ENCODE measurements around the gene AFTPH.

AFTPH gene

GRCh38 chr2:64624108-64624610 is 100.0 kb downstream of the AFTPH start:
- in situ Hi-C loops (cut with MboI; ENCODE audit: low pct_unique_long_range_greater_than_20kb, low sequenced_read_pairs) = loop anchor here (25.0 kb wide), 1 partner anchor 413 kb away; no protein-coding TSS in a partner anchor
- DNase-seq = no peak

DNA sequence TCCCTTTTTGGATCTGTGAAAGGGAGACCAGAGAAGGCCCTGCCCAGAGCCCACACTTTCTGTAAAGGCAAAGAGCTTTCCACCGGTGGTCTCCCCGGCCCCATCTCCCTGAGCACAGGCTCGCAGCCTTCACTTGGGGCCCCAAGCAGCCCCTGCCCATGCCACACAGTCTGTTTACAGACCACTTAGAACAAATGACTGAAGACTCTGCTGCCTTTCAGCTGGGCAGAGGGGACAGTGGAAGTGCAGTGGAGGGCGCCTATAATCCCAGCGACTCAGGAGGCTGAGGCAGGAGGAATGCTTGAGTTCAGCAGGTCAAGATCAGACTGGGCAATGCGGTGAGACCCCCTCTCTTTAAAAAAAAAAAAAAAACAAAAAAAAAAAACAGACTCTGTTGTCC is 100.7 kb downstream of the AFTPH start:
- no peak for DNase-seq
- in situ Hi-C loops (cut with MboI; ENCODE audit: low pct_unique_long_range_greater_than_20kb, low sequenced_read_pairs) = loop anchor here (25.0 kb wide), 2 partner anchors 237 to 412 kb away; no protein-coding TSS in a partner anchor

DNA sequence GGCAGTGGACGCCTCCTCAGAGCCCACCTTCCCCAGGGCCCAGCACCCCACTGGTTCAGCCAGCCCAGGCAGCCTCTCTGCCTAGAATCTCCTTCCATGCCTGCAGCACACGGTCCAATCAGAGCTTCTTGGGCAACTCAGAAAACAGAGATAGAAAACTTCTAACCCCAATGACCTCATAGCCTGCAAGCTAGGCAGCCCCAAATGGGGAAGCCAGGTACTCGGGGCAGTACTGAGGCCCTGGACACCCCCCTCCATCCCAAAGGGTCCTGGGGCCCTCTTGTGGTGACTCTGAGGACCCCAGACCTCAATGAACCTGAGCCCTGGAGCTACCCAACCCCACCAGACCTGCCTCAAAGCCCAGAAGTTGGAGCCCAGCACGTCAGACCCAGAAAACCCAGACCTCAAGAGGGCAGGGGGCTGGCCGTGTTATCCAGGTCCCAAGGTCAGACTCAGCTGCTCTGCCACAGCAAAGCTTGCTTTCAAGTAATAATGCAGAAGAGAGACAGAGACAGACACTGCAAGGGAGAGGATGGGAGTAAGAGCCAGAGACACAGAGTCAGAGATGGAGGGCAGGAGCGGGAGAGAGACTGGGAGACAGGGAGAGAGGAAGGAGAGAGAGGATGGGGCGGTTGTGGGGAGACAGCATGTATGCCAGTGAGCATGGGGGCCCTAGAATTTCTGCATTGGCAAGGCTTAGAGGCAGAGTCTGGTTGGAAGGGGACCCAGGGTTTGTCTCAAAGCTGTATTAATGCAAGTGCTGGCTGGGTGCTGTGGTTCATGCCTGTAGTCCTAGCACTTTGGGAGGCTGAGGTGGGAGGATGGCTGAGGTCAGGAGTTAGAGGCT is 101.4 kb downstream of the AFTPH start:
- in situ Hi-C loops (cut with MboI; ENCODE audit: low pct_unique_long_range_greater_than_20kb, low sequenced_read_pairs) = loop anchor here (25.0 kb wide), 1 partner anchor 237 kb away; no protein-coding TSS in a partner anchor
- no peak for DNase-seq

DNA sequence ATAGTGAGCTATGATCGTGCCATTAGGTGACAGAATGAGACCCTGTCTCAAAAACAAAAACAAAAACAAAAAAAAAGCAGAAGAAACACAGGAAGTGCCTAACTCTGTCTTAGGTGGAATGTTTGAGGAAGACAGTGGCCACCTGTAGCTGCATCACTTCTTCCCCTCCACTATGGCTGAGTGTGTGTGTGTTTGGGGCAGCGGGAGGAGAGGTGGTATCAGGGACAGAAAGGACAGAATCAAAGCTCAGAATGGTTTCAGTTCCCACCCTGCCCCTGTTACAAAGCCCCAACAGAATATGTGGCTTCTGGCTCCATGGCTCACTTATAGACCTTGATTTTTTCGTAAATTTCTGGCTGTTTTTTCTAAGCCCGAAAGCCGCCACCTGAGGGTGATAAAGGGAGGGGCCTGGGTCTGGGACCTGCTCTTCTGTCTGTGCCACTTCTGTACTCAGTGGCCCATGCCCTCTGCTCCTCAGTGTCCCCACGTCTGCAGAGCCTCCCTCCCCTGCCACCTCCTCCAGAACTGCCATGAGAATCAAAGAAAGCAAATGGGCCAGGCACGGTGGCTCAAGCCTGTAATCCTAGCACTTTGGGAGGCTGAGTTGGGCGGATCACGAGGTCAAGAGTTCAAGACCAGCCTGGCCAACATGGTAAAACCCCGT is 102.2 kb downstream of the AFTPH start:
- in situ Hi-C loops (cut with MboI; ENCODE audit: low pct_unique_long_range_greater_than_20kb, low sequenced_read_pairs) = loop anchor here (25.0 kb wide), 1 partner anchor 236 kb away; no protein-coding TSS in a partner anchor
- no peak for DNase-seq

DNA sequence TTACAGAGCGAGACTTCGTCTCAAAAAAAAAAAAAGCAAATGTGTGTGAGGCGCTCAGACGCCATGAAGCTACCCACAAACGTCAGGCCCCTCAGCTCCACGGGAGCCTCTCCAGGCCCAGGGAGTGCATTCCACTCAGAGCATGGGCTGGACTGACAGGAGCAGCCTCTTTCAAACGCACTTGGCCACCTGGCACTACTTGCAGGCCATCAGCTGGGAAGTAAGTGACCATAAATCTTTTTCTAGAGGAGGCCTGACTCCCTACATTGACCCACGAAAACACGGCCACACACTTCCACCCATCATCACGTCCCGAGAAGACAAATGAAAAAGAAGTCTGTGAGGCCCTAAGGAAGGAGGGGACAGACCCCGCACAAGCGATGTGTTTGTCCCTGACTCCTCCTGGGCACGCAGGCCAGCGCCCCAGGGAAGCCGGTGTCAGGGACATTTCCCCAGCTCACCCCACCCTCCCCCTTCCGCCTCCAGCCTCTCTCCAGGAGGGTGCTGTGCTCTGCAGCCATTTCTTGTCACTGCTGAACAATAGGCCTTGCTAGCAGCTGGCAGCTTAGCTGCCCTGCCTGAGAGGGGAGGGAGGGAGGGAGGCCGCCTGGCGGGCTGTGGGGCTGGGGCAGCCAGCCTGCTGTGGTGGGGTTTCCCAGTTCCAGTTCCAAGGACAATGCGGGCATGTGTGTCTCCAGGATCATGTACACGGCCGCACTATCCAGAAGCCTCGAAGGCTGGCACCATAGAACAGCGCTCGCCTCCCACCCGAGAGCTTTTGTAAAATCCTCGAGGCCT is 103.0 kb downstream of the AFTPH start:
- DNase-seq = no peak
- in situ Hi-C loops (cut with MboI; ENCODE audit: low pct_unique_long_range_greater_than_20kb, low sequenced_read_pairs) = loop anchor here (25.0 kb wide), 1 partner anchor 235 kb away; no protein-coding TSS in a partner anchor

DNA sequence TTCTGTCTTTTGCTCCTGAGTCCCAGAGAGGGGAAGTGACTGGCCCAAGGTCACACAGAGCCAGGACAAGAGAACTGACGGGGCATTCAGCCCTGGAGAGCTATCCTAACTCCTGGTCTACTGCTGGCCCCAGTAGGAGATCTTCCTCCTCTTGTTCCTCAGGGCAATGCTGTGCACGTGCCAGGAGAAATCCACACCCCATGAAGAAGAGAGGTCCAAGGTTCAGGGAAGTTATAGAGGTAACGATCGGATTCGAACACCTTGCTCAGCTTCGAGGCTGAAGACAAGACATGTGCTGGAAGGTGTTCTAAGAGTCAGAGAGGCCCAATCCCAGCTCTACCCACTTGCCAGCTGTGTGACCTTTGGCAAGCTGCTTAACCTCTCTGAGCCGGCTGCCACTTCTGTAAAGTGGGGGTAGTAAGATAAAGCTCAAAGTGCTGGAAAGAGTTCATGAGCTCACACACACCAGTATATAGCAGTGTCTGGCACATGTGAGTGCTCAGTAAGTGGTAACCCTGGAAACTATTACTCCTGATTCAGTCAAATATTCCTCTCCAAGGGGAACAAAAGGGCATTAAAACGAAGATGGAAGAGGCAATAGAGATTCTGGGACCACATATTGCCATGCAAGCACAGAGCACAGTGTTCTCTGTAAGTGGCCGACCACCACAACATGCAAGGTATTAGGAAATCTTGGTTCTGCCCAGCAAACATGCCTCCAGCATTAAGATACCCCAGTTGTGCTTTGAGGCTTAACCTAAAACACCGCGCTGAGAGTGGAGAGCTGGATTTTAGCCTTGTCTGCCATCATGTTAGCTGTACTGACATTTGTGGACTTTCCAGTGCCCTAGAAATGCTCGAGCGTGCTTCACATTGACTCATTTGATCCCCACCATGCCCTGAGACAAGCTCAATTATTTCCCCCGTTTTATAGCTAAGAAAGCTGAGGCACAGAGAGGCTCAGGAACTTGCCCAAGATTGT is 104.0 kb downstream of the AFTPH start:
- in situ Hi-C loops (cut with MboI; ENCODE audit: low pct_unique_long_range_greater_than_20kb, low sequenced_read_pairs) = loop anchor here (25.0 kb wide), 1 partner anchor 234 kb away; no protein-coding TSS in a partner anchor
- no peak for DNase-seq

- in situ Hi-C loops (cut with MboI; ENCODE audit: low pct_unique_long_range_greater_than_20kb, low sequenced_read_pairs) = loop anchor here (25.0 kb wide), 1 partner anchor 233 kb away; no protein-coding TSS in a partner anchor
- no peak for DNase-seq
These were observed 105.2 kb downstream of the AFTPH start for GRCh38 chr2:64629329-64629781.

DNA sequence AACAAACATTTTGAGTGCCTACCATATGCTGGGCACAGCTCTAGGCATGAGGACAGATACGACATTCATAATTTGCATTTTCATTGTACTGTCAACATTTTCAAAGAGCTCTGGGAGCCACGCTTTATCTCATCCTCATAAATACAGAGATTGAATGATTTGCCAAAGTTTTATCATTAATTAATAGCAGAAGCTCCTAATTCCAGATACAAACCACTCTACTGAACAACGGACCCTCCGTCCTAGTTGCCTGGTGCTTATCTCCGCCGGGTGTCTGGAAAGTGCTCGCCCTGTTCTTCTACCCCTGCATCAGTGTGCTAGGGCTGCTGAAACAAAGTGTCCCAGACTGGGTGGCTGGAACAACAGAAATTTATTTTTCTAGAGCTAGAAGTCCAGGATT is 105.7 kb downstream of the AFTPH start:
- DNase-seq = no peak
- in situ Hi-C loops (cut with MboI; ENCODE audit: low pct_unique_long_range_greater_than_20kb, low sequenced_read_pairs) = loop anchor here (25.0 kb wide), 1 partner anchor 232 kb away; no protein-coding TSS in a partner anchor

DNA sequence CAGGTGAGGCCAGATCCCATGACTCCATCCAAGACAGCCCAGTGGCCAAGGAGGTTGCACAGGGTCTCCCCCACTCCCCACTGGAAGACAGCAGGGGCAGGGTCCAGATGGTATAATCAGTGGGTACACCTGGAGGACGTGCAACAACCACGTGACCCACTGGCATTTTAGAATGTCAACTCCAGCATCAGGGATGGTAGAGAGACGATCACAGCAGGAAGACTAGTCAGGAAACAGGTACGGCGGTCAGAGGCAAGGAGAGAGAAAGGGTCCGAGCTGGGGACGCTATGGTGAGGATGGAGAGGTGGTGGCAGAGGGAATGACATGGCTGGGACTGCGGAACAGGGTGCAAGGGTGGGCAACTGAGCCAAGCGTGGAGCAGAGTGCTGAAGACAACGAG is 106.6 kb downstream of the AFTPH start:
- in situ Hi-C loops (cut with MboI; ENCODE audit: low pct_unique_long_range_greater_than_20kb, low sequenced_read_pairs) = loop anchor here (25.0 kb wide), 1 partner anchor 232 kb away; no protein-coding TSS in a partner anchor
- DNase-seq = no peak

GRCh38 chr2:64631771-64632170 is 107.6 kb downstream of the AFTPH start:
- in situ Hi-C loops (cut with MboI; ENCODE audit: low pct_unique_long_range_greater_than_20kb, low sequenced_read_pairs) = loop anchor here (25.0 kb wide), 1 partner anchor 231 kb away; no protein-coding TSS in a partner anchor
- DNase-seq = no peak

DNA sequence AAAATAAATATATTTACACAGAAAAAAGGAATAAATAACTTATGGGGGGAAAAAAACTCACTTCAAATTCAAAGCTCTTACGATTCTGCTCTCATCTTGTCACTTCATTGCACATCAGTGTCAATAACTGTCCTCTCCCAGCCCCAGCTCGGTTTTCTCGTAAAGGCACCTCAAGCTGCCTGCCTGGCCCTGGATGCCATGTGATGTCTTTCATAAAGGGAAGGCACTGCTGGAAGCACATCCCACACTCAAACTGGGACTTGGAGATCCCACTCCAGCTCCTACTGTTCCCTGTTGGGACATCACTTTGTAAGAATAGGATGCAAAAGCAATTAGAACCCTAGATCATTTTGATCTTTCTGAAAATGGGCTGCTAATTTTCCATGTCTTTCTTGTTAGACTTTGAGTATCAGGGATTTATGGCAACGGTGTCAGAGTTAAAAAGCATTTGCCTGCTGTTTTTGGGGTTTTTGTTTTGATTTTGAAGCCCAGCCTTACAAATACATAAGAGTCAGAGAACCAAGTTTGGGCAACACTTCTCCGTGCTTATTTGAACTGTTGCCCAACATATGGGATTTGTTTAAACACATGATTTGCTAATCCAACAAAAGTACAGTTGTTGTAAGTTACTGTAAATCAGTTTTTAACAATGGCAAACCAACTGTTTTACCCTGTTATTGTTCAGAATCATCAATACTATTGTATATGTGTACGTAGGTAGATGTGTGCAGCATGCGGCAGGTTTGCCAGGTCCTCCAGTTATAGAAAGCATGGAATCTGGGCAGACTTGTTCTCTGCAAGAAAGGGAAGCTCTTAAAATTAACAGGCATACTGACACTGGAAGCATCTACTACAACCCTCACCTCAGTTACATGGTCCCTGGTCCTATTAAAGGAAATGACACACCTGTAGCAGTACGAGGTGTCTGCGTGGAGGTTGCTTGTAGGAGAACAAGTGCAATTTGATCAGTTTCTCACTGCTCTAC is 109.0 kb downstream of the AFTPH start:
- in situ Hi-C loops (cut with MboI; ENCODE audit: low pct_unique_long_range_greater_than_20kb, low sequenced_read_pairs) = loop anchor here (25.0 kb wide), 1 partner anchor 229 kb away; no protein-coding TSS in a partner anchor
- no peak for DNase-seq

GRCh38 chr2:64634345-64635267 is 110.5 kb downstream of the AFTPH start:
- no peak for DNase-seq
- in situ Hi-C loops (cut with MboI; ENCODE audit: low pct_unique_long_range_greater_than_20kb, low sequenced_read_pairs) = loop anchor here (25.0 kb wide), 1 partner anchor 228 kb away; no protein-coding TSS in a partner anchor

GRCh38 chr2:64635976-64636911 is 112.1 kb downstream of the AFTPH start:
- in situ Hi-C loops (cut with MboI; ENCODE audit: low pct_unique_long_range_greater_than_20kb, low sequenced_read_pairs) = loop anchor here (25.0 kb wide), 1 partner anchor 226 kb away; no protein-coding TSS in a partner anchor

DNA sequence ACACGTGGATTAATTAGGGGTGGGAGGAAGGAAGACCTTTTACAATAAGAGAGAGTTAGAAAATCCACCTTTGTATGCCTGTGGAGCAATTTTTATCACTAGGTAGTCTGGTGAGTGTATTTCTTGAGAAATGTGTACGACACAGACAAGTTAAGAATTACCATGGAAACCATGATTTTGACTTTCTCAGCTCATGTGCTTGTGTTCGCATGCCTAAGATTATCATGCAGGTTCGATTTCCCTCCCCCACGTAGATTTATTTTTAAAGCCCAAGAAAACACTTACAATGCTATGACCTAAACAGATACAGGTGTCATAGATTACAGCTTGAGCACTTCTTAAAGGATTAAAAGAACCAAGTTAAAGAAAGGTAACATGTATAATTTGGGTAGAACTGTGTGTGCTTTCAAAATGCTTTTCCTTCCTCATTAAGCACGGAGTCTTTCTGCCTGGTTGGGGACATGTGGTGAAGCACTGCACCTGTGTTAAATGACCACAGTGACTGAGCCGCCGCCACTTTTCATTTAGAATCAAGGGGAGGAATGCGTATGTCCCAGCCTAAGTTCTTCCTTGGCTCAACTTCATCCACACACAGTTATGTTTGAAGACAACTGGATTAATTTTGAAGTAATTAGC is 113.0 kb downstream of the AFTPH start:
- in situ Hi-C loops (cut with MboI; ENCODE audit: low pct_unique_long_range_greater_than_20kb, low sequenced_read_pairs) = loop anchor here (25.0 kb wide), 1 partner anchor 225 kb away; no protein-coding TSS in a partner anchor
- DNase-seq = peak; percentile 66

More at GRCh38 chr2:64635976-64636911, 112.1 kb downstream of the AFTPH start:
- peak; percentile 93 for DNase-seq
